ENCODE data around the gene DTNB.
"Not testable (repeated sequence)": the region's sequence is repeated elsewhere in the genome, so short reads cannot be mapped to it uniquely, and the experiment has no call there.

Gene DTNB

DNA sequence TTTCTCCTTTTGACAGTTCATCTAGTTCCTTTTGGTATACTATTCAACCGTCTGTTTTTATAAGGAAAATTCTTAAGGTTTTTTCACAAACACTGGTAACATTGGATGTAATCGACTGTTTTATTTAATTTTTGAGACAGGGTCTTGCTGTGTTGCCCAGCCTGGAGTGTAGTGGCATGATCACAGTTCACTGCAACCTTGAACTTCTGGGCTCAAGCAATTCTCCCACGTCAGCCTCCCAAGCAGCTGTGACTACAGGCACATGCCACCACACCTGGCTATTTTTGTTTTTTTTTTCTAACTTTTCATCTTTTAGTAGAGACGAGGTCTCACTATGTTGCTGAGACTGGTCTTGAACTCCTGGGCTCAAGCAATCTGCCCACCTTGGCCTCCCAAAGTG is 227.3 kb downstream of the DTNB start:
- DNase-seq = no peak

DNA sequence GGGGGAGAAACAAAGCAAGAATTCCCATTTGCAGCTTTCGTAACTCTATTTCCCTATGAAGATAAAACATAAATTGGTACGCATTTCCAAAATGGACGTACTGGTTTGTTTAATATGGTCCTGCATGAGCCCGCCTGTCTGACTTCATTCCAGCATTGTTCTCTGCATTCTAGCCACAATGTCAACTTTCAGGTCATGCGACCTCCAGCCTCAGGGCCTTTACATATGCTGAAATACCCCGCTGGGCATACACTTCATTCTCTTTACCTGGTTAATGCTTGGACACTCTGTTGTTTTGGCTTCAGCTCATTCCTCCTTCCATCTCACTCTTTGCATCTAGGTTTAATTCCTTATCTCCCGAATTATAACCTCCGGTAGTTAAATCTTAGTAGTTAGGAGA is 227.9 kb downstream of the DTNB start:
- DNase-seq = no peak

- DNase-seq = no peak
These were observed 228.6 kb downstream of the DTNB start for GRCh38 chr2:25444608-25445270.

GRCh38 chr2:25443766-25444165 is 229.6 kb downstream of the DTNB start:
- no peak for DNase-seq

- no peak for DNase-seq
These were observed 232.0 kb downstream of the DTNB start for GRCh38 chr2:25441353-25441752.

DNA sequence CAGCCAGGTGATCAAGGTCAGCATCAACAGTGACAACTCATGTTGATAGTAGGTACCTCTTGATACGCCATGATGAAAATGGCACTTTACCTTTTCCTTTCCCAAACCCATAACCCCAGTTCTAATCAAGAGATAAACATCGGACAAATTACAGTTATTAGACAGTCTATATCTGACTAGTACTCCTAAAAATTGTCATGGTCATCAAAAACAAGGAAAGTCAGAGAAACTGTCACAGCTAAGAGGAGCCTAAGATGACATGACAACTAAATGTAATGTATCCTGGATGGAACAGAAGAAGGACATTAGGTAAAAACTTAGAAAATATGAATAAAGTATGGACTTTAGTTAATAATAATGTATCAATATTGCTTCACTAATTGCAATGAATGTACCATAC is 234.6 kb downstream of the DTNB start:
- no peak for DNase-seq

DNA sequence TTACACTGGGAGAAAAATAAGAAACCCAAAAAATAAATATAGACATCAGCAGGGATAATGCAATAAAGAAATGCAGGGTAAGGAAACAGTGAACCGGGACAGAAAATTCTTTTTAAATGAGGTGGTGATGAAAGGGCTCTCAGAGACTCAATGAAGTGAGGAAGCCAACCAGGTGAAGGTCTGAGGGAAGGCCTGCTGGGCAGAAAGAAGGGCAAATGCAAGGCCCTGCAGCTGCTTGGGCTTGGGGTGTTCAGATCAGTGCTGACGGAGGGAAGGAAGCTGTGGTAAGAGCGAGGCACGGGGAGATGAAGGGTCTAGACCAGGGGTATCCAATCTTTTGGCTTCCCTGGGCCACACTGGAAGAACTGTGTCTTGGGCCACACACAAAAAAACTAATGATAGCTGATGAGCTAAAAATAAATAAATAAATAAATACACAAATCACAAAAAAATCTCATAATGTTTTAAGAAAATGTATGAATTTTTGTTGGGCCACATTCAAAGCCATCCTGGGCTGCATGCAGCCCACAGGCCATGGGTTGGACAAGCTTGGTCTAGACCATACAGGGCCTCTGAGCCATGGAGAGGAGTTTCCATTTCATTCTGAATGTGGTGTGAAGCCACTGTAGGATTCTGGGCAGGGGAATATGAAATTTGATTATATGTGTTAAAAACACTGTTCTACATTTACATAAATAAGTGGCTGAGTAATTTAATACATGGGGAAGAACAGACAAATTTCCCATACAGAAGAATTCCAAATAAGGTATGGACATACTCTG is 235.3 kb downstream of the DTNB start:
- DNase-seq = no peak

- DNase-seq = no peak
These were observed 238.0 kb downstream of the DTNB start for GRCh38 chr2:25435421-25435820.

DNA sequence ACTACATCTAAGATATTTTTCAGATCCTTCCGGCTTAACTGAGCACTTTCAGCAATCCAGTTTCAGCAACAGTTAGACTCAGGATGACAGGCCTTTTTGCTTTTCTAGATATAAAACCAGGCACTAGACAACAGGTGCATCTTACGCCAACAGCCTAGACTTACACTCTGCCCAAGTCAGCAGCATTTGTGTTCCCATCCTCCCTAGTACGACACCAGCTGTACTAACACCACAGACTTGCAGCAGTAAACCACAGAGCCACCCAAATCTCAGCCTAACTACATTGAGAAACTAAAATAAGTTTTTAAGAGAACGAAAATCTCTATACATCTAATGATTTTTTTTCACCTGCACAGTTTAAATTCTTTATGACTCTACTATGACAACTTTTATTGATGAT is 241.8 kb downstream of the DTNB start:
- DNase-seq = no peak

DNA sequence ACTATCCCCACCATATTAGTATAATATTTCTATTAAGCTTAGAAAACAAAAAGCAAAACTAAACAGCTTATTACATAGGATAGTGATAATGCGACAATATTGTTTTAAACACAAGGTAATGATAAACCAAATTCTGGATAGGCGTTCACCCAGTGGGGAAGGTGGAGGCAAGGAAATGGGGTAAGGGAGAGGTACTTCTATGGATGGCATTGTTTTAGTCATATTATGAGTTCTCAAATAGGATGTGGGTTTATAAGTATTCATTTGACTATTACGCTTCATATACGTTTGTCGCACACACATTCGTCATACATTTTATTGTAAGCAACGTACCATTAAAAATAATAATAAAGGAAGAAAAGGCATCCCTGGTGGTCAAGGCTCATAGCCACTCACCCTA is 242.8 kb downstream of the DTNB start:
- no peak for DNase-seq

DNA sequence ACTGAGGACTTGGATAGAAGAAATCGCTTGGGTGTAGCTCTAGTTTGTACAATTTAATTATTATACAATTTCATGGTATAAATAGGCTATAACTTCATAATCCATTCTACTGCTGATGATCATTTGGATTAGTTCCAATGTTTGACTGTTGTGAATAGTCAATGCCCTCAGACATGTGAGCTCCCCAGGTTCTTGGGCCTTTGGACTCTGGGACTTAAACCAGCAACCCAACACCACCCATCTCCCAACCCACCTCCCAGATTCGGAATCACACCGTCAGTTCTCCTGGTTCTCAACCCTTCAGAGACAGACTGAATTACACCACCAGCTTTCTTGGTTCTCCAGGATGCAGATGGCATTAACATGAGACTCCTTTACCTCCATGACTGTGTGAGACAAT is 247.1 kb downstream of the DTNB start:
- DNase-seq = no peak

DNA sequence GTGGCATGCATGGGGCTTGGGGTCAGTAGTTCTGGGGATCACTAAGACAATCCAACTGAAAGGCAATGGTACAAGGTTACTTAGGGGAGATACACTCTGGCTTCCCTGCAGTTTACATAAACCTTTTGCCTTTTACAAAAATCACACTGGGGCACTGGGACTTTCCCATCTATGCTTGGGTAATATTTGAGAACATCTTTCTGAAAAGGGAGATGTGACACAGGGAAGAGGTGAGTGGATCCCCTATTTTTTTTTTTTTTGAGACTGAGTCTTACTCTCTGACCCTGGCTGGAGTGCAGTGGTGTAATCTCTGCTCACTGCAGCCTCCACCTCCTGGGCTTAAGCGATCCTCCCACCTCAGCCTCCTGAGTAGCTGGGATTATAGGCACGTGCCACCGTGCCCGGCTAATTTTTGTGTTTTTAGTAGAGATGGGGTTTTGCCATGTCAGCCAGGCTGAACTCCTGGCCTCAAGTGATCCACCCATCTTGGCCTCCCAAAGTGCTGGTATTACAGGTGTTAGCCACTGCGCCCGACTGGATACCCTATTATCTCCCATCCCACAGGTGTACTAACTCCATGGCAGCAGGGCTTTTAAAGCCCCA is 248.8 kb downstream of the DTNB start:
- DNase-seq = no peak

DNA sequence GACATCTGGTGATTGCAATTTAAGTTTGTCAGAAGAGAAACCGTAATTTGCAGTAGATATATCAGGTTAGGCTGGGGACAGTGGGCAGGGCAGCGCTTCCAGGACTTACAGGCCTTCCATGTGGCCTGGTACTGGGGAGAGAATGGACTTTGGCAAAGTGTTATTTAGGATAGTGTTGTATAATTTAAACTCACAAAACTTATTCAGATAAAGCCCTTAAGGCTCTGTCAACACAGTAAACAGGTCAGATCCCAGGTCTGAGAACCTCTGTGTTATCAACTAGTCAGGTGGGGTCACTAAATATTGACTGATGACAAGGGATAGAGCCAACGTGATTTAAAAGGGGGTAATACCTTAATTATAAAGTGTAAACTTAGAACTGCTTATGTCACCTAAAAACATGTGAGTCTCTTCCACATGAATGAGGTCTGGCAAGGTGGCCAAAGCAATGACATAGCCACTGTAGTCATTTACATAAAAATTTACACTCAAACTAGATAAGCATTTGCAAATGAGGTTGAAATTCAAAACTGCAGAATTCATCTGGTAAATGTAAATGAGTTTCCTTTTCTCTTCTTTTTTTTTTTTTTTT is 251.5 kb downstream of the DTNB start:
- no peak for DNase-seq

- no peak for DNase-seq
These were observed 252.1 kb downstream of the DTNB start for GRCh38 chr2:25421289-25421688.

DNA sequence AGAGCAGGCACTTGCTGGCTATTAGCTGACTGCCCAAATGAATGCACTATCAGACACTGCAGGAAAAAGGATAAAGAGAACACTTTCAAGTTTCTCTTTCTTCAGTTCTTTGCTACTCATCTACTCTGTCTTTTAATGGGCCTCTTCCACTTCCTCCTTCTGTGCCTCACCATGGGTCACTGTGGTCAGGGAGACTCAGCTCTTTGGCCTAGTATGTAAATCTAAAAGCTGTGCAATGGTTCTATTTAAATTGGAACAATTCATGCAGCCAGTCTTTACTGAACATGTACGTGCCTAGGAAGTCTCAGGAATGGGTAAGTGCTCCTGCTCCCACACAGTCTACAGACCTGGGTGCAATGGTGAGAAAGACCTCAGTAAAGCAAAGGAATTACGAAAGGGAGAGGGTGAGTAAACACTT is 252.5 kb downstream of the DTNB start:
- DNase-seq = no peak

DNA sequence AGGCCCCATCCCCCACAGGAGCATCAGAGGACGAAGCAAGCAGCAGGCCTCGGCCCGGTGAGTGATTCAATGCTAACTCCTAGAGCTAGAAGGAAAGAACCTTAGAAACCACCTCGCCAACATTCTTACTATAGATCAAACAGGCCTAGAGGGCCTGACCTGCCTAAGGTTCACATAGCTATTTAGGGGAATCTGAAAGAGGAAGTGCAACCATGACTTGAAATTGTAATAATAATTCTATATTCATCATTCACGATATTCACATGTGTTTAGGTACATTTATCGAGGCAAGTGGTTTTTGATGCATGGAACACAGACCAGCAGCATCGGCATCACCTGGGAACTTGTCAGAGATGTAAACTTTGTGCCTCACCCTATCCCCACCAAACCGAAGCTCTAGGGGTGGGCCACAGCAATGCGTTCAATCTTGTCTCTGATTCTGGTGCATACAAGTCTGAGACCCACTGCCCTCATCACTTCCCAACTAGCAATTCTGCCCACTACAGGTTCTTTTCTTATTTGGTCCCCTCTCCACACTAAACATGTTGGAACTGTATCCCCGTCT is 253.6 kb downstream of the DTNB start:
- no peak for DNase-seq

DNA sequence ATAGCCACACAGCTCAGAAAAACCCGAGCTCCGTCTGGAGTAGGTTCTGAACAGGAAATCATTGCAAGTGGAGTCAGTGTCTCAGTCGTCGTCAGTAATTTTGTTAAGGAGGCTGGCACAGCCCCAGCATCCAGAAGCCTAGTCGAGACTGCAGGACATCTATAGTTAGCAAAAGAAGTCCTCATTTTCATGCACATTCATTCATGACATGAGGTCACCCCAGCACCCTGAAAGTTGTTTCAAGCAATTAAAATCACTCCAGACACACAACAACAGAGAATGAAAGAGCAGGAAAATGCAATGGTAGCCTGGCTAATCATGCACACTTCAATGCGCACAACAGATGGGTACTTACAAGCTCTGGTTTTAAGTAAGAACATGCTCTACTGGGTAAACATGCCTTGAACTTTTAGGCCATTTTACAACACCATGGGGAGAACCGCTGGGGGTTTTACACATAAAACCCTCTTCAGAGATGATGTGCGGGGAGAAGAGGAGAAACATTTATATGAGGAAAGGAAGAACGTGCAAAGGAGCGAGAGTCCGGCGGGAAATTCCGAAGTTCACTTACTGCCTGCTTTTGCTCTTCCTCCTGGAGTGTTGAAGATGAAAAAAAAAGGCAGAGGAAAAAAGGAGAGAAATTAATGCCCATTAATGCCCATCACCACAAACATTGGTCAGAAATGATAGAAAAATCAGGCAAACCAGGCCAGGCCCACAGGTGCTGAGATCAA is 254.3 kb downstream of the DTNB start:
- DNase-seq = peak; percentile 23

DNA sequence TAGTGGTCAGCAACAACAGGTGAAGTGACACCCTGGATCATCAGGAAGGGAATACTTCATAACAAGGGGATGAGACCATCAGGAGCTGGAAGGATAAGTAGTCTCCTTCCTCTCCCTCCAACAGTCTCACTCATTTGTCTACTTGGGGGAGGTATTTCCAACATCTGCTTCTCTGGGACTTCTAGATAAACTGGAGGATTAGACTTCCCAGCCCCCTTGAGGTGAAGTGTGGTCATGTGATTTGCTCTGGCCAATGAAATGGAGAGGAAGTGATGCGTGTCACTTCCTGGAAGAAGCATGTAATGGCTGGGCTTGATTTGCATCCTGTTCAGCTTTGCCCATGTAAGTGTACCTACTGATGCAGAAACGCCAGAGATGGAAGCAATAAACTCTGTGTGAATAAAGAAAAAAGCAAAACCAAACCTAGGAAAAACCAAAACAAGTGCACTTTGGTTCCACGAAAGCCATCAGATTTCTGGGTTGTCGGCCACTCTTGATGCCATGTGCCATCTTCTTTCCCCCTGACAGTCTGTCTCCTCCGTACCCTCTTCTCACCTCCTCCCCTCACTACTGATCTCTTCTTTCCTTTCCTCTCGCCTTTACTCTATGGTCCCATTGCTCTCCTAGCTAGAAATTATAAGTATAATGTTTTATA is 255.5 kb downstream of the DTNB start:
- DNase-seq = peak; percentile 7

- no peak for DNase-seq
These were observed 256.7 kb downstream of the DTNB start for GRCh38 chr2:25416674-25417073.

DNA sequence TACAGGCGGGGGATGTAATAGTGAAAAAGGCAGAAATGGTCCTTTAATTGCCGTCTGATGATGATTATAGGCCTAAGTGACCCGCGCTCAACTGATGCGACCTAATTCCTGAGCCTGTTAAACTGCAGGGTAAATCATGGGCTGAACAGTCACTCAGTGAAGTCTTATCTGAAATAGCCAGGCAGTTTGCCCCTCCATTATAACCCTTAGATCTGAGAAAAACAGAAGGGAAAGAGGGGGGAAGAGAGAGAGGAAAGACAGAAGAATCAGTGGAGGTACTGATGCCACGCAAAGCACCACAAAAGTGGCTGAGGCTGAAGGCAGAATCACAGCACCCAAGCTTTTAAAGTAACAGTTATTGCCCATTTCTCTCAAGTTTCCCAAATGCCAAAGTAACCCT is 258.6 kb downstream of the DTNB start:
- DNase-seq = no peak

- not testable (repeated sequence) for DNase-seq
These were observed 260.0 kb downstream of the DTNB start for GRCh38 chr2:25413409-25413808.

DNA sequence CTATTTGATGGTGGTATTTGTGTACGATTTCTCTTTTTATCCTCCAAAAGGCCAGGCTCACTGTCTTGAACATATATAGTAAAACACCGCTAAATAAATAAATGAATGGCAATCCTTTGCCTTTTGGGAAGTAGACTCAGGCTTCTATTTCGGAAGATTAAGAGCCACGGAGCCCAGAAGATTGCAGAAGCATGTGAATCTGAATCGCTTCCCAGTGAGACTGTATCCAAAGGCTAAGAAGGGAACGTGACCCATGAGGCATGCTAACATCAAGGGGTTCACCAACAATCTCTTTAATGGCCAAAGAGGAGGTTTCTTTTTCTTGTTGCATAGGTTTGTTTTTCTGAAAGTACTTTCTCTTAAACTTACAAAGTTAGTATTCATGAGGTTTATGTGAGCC is 261.6 kb downstream of the DTNB start:
- no peak for DNase-seq

All from fibroblast of skin of right biceps (primary cell).